ENCODE data around the gene CELF2. TPM values are rescaled to one million over a fixed set of nuclear protein-coding genes. Genes with fewer than 3 reads are reported as not detected.

The CELF2 gene
- total and polyA plus RNA-seq, 8 donors = 58.0 to 107 (median 65.9) TPM

DNA sequence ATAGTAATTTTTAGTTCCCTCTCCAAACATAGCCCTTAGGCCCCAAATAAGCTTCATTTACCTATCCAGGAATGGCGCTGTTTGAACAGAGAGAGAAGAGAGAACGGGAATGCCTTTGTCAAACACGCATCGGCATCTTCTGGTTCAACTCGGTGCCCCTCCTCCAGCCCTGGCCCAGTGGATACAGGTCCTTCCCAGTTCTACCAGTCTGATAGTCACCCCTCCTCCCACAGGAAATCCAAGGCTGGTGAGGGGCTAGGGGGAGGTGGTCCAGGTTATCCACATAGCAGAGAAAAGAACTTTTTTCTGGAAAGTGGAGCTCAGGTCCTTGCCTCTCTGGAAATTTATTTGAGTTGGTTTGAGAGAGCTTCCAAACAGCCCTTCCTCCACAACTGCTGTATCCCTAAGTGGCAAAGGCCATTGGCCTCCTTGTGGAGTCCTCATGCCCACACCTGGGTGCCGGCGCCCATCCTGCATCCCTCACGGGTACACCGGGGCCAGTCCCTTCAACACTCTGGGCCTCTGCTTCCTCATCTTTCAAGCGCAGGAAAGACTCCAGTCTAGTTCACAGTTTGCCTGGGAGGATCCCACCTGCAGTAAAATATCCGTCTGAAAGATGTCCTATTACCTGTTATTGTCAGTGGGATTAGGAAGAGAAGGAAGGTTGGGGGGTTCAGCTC is 287.4 kb downstream of the CELF2 start:
- Histone ChIP-seq H3K27me3 (no peaks in the 10 kb centered on the region), H3K27ac (no peak overlapping the region), H3K9me3 (peaks cover 0 to 15% of the 10 kb centered on the region in 2 donors), H3K36me3 (peaks cover 0 to 84% of the 10 kb centered on the region in 2 donors), H3K4me3 (no peak overlapping the region), H3K4me1 (no peaks in the 10 kb centered on the region)
- TF ChIP-seq, protein P1, sequence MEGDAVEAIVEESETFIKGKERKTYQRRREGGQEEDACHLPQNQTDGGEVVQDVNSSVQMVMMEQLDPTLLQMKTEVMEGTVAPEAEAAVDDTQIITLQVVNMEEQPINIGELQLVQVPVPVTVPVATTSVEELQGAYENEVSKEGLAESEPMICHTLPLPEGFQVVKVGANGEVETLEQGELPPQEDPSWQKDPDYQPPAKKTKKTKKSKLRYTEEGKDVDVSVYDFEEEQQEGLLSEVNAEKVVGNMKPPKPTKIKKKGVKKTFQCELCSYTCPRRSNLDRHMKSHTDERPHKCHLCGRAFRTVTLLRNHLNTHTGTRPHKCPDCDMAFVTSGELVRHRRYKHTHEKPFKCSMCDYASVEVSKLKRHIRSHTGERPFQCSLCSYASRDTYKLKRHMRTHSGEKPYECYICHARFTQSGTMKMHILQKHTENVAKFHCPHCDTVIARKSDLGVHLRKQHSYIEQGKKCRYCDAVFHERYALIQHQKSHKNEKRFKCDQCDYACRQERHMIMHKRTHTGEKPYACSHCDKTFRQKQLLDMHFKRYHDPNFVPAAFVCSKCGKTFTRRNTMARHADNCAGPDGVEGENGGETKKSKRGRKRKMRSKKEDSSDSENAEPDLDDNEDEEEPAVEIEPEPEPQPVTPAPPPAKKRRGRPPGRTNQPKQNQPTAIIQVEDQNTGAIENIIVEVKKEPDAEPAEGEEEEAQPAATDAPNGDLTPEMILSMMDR (IDR thresholded peaks at IDR 0.05) = no peak
- DNase-seq (no peak), ATAC-seq (no peak)
- intact Hi-C loops (cut with DNase I) = no loop called here

- Histone ChIP-seq H3K27me3 (no peaks in the 10 kb centered on the region), H3K27ac (no peak overlapping the region), H3K36me3 (peaks cover 0 to 81% of the 10 kb centered on the region in 2 donors), H3K4me3 (no peak overlapping the region), H3K4me1 (no peaks in the 10 kb centered on the region), H3K9me3 (peaks cover 0 to 15% of the 10 kb centered on the region in 2 donors)
- TF ChIP-seq, protein P1 (IDR thresholded peaks at IDR 0.05) = no peak
- DNase-seq (no peak), ATAC-seq (no peak)
- intact Hi-C loops (cut with DNase I) = no loop called here
These were observed 288.3 kb downstream of the CELF2 start for GRCh38 chr10:11305825-11306593.

DNA sequence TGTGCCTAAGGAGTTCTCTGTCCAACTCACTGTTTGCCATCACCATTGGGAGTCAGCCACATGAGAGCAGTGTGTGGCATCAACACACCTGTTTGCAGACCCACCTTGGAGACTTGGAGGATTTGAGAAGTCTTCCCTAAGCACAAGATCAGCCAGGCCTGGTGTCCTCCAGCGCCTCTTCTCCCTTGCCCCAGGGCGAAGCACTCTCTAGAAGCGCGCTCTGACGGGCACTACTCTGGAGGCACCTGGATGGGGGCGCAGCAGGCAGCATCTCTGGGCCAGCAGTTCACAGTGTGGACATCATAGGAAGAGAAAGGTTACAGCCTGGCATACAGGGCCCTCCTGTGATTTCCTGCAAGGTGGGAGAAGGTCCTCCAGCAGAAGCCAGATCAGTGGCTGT is 289.3 kb downstream of the CELF2 start:
- TF ChIP-seq, protein P1 (IDR thresholded peaks at IDR 0.05) = no peak
- Histone ChIP-seq H3K27me3 (no peaks in the 10 kb centered on the region), H3K4me1 (no peaks in the 10 kb centered on the region), H3K9me3 (peaks cover 0 to 15% of the 10 kb centered on the region in 2 donors), H3K27ac (no peak overlapping the region), H3K36me3 (peaks cover 0 to 79% of the 10 kb centered on the region in 2 donors), H3K4me3 (no peak overlapping the region)
- ATAC-seq (no peak), DNase-seq (no peak)
- intact Hi-C loops (cut with DNase I) = no loop called here

- ATAC-seq (no peak), DNase-seq (no peak)
- H3K36me3 ChIP-seq = peaks cover 0 to 75% of the 10 kb centered on the region in 2 donors
- peaks cover 0 to 15% of the 10 kb centered on the region in 2 donors for H3K9me3 ChIP-seq
- no peaks in the 10 kb centered on the region for H3K4me1 ChIP-seq
- intact Hi-C loops (cut with DNase I) = no loop called here
- H3K27me3 ChIP-seq = no peaks in the 10 kb centered on the region
- H3K27ac ChIP-seq = no peak overlapping the region
- H3K4me3 ChIP-seq = no peak overlapping the region
- TF ChIP-seq, protein P1 (IDR thresholded peaks at IDR 0.05) = no peak
These were observed 290.3 kb downstream of the CELF2 start for GRCh38 chr10:11307937-11308336.

- intact Hi-C loops (cut with DNase I) = no loop called here
- Histone ChIP-seq H3K4me3 (no peak overlapping the region), H3K36me3 (peaks cover 0 to 73% of the 10 kb centered on the region in 2 donors), H3K27me3 (no peaks in the 10 kb centered on the region), H3K27ac (no peak overlapping the region), H3K4me1 (no peaks in the 10 kb centered on the region), H3K9me3 (peaks cover 0 to 15% of the 10 kb centered on the region in 2 donors)
- ATAC-seq = no peak
- DNase-seq = no peak
- TF ChIP-seq, protein P1 (IDR thresholded peaks at IDR 0.05) = no peak
These were observed 293.4 kb downstream of the CELF2 start for GRCh38 chr10:11311027-11311426.

Data from left lung (tissue), 10 donors.